DMS153 treated with DMSO at 0.1 percent for 48 hours (cell line): ENCODE data around the gene TIMP1.
A peak's percentile ranks its signal among the peaks of the same experiment; 100 is the strongest.
"Not testable (repeated sequence)": the region's sequence is repeated elsewhere in the genome, so short reads cannot be mapped to it uniquely, and the experiment has no call there.

Experiments
- DNase-seq: peaks from one replicate; lab custom pipeline; 2025; ENCODE audit not compliant: unreplicated experiment; lab: John Stamatoyannopoulos, UW

TIMP1 gene

DNA sequence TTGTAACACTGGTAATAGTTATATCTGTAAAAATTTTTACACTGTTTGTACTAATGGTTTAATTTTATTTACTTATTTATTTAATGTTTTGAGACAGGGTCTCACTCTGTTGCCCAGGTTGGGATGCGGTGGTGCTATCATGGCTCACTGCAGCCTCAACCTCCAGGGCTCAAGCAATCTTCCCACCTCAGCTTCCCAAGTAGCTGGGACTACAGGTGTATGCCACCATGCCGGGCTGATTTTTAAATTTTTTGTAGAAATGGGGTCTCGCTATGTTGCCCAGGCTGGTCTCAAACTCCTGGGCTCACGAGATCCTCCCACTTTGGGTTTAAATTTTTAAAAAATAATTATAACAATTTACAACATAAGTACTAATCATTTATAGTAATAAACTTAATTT, 20.9 kb downstream of the TIMP1 start:
- not testable (repeated sequence) for DNase-seq

DNA sequence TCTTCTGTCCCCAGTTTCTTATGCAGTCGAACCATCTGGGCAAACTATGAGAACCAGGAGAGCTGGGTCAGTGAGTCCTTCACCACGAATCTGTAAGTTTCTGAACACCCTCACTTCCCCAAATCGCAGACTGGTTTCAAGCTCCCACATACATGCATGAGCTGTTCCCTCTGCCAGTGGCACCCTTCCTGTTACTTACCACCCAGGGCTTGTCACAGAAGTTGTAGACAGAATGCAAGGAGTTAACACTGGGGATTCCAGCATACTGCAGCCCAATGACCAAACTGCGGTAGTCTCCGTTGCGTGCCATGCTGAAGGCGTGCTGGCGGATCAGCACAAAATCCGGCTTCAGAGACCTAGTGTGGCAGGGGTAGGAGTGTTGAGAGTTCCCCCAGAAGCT, 22.8 kb downstream of the TIMP1 start:
- no peak for DNase-seq

DNA sequence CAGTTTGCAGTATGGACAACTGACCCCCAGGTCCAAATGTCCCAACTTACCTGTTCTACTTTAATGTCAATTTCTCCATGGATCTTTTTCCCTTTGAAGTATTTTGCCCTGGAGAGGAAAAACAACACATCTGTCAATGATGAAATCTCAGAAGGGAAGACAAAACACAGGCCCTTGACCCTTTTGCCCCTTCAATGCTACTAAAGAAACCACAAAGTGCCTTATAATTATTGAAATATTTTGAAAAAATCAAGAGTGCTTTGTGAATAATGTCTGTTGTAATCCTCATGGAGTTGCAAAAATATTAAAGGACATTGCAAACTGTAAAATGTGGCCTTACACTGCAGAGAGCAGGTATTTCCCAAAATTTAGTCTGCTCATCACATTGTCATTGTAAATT, 24.9 kb downstream of the TIMP1 start:
- no peak for DNase-seq

DNA sequence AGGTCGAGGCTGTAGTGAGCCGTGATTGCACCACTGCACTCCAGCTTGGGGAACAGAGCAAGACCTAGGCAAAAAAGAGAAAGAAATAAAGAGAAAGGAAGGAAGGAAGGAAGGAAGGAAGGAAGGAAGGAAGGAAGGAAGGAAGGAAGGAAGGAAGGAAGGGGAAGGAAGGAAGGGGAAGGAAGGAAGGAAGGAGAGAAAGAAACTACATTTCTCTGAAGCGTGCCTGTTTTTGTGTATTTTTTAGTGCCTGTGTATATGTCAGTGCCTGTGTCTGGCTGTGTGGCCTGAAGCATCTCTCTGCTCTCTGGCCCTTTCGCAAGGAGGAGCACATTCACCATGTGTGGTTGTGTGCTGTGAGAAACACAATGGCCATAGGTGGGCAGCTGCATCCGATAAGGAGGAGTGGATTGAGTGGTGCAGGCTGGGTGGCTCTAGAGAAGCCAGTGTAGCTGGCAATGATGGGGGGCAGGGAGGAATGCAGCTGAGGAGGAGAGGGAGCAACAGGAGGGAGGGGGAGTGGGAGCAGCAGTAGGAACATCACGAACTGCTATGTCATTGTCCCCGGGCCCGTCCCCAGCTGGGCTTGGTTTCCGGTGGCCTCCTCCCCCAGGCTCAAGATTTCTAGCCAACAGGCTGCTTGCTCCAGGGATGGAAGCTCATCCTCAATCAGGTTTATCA, 26.0 kb downstream of the TIMP1 start:
- DNase-seq: no peak

DNA sequence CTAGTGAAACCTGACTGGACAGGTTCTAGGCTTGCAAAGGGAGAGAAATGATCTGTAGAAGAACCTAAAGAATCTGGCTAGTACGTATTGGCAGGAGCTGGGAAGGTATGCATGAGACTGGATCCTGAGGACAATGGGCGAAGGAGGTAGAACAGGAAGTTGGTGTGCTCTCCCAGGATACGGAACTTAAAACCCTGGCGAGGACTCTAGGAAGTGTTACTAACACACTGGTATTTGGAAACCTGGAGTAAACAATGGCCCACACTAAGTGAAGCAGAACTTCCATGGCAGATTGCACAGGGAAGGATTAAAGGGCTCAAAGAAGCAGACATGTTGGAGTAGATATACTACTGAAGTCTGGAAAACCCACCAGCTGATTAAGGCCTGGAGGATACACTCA, 28.3 kb downstream of the TIMP1 start:
- DNase-seq: no peak

DNA sequence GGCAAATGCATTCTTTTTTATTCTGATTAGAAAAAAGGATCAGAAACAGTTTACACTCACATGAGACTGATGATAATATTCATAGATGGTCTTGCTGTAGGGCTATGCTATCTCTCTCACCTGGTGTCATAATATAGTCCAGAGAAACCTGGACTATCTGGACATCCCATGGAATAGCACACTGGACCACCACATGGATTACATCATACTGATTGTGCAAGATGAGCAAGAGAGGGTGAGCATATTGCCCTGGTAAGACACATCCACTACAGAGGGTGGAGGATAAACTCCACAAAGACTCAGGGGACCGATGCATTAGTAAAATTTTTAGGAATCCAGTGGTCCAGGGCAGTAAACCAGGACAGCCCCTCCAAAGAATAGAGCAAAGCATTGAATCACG, 29.3 kb downstream of the TIMP1 start:
- DNase-seq: no peak

DNA sequence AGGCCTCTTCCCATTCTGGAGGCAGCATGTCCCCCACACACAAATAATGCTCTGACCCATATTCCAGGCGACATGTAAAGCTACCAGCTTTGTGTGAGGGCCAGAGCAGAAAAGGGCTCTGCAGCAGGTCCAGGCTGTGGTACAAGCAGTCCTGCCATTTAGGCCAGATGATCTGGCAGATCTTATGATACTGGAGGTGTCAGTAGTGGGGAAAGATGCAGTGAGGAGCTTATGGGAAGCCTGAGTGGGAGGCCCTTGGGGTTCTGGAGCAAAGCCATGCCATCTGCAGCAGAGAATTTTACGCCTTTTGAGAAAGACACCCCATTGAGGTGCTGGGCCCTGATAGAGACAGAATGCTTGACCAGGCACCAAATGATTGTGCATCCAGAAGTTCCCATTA, 29.7 kb downstream of the TIMP1 start:
- no peak for DNase-seq

DNA sequence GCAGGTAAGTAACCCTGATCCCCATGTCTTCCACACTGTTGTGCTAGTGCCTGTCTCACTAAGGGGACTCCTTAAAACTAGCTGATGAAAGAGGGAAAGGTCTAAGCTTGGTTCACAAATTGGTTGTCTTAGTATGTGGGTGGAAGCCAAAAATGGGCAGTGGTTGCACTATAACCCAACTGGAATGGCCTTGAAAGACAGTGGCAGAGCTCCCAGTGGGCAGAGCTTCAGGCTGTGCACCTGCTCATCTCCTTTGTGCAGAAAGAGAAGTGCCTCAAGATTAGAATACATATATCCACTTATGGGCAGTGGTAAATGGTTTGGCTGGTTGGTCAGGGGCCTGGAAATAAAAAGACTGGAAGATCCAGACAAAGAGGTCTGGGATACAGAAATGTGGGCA, 30.2 kb downstream of the TIMP1 start:
- no peak for DNase-seq

DNA sequence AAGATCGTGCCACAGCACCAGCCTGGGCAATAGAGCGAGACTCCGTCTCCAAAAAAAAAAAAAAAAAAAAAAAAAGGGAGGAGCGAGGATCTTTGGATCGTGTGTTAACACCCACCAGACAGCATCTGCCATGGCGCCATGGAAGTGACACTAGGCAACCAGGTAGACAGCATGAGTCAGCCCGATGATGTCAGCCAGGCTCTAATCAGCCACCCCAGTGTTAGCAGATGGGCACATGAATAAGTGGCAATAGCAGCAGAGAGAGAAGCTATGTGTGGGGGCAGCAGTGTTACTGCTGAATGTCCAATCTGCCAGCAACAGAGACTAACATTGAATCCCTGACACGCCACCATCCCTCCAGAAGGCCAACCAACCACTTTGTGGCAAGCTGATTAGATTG, 30.8 kb downstream of the TIMP1 start:
- DNase-seq: no peak

DNA sequence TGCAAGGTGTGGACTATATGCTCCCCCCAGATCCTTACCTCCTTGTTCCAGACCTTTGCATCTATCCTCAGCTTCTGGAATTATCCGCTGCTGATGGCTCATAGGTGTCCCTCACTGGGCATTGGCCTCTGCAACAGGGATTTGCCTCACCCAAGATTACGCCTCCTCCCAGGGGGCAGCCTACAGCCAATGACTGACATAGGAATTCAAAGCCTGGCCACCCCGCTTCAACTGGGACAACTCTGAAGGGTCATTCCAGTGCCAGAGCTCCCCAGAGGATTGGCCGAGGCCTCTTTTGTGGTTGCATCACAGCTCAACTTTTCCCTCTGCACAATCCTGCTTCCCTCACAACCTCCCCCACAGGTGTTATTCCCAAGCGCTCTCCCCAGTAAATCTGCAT, 32.4 kb downstream of the TIMP1 start:
- no peak for DNase-seq

DNA sequence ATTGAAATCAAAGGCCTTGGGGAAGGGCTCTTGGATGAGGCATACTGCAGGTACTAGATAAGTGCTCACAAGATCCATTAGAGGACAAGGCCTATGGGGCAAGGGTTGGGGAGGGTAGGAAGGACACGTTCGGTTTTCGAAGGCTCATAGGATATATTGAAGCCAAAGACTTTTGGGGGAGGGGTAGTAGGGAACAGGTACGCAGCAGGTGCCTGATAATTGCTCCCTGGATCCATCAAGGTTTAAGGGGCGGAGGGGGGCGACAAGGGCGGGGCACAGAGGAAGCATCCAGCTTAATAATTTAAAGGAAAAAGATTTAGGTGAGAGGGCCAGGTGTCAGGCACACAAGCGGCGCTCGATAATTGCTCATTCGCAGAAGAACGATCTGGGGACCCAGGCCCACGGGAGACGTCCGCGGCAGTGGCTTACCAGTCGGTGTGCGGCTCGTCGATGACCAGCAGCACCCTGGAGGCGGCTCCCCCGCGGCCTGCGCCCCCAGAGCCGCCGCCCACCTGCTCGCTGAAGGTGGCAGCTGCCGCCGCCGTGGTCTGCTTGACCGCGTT, 36.8 kb downstream of the TIMP1 start:
- no peak for DNase-seq

DNA sequence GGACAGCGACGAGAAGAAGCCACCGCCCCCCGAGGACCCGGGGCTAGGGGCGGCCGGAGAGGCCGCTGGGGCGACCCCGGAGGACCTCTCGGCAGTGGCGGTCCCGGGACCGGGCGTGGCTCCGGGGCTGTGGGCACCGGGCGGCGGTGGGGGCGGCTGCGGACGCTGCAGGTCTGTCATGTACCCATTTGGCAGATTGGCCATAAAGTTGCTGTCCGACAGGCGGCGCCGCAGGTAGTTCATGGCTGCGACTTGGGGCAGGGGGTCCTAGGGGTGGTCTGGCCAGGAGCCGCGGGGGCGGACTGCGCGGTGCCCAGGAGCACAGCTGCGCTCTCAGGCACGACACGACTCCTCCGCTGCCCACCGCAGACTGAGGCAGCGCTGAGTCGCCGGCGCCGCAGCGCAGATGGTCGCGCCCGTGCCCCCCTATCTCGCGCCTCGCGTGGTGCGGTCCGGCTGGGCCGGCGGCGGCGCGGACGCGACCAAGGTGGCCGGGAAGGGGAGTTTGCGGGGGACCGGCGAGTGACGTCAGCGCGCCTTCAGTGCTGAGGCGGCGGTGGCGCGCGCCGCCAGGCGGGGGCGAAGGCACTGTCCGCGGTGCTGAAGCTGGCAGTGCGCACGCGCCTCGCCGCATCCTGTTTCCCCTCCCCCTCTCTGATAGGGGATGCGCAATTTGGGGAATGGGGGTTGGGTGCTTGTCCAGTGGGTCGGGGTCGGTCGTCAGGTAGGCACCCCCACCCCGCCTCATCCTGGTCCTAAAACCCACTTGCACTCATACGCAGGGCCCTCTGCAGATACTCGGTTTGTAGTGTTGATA, 37.5 kb downstream of the TIMP1 start, which contains the start of gene SYN1:
Gene SYN1 (minus strand): TSS at position 372 of the 817 bp plus-strand sequence. CDS start 129 bp downstream, at position 243.
- peak; percentile 61 for DNase-seq

DNA sequence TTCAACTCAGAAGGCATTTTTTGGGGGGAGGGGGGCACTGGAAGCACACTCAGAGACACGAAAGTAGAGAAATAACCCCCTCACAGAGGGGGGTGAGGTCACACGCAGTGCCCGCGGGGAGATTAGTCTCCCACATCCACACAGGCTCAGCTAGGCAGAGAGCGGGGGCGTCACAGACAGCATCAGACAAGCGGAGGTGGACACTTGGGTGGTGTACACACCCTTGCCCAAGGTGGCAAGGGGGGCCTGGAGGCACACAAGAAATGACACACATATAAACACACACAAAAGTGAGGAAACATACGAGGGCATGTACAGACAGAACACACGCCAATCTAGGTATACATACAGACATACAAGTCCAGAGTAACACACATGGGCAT, 38.1 kb downstream of the TIMP1 start:
- DNase-seq: no peak

DNA sequence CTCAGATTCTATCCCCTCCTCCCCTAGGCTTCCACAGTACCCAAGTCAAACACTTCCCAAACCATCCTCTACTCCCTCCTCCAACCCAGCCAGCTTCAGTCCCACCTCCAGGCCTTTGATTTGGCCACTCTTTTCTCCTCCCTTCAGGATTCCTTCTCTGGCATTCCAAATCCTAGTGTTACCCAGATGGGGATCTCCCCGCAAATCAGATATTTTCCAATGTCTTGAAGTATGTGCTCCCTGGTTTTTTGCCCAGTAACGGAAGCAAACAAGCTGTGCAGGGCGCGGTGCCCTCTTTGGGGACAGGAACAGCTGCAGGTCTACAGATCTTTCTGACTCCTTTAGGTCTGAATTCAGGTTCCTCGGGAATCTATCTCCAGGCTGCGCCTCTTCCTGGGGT, 39.6 kb downstream of the TIMP1 start:
- DNase-seq: no peak

DNA sequence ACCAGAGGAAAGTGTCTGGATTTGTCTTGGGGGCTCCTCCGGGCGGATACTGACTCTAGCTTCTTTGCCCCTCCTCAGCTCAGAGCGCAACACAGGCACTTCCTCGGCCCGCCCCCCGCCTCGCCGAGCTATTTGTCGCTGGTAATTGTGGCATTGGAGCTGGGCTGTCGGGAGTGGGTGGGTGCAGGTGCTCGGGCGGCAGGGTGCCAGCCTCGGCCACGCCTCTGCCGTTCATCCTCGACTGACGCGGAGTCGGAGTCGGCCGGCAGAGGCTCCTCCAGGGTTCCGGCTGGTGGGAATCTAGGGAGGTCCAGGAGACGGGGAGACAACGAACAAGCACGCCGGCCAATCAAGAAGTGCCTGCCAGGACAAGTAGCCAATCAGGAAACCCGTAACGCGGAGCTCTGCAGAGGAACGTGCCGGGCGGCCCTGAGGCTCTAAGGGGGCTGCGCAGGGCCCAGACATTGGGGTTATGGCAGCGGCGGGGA, 41.3 kb downstream of the TIMP1 start:
- DNase-seq: peak; percentile 46

DNA sequence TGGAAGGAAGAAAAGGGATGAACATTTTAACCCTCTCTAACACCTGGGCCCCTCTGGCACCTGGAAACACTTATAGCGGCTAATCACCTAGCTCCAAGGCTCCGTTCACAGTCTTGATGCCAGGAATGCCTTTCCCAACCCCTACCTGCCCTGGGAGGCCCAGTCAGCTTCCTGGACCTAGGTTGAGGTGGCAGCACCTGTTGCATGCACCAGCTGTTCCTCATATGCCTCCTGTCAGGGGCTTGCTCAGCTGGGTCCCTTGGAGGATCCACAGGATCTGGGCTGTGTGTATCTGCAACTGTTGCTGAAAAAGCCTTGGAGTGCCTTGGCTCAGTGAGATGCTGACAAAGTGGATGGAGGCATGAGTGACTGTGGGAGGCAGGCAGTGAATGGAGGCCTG, 43.1 kb downstream of the TIMP1 start:
- DNase-seq: no peak

DNA sequence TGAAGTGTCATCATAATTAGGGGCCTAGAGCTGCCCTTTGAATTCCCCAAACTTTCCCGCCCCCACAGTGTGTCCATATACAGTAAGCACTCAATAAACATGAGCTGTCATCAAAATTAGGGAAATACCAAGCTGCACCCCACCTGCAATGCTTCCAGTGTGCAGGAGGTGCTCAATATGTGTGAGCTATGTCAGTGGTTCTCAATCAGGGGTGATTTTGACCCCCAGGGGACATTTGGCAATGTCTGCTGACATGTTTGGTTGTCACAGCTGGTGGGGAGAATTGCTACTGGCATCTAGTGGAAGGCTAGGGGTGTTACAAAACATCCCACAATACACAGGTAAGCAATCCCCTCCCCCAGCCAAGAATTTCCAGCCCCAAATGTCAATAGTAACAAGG, 46.7 kb downstream of the TIMP1 start:
- no peak for DNase-seq

DNA sequence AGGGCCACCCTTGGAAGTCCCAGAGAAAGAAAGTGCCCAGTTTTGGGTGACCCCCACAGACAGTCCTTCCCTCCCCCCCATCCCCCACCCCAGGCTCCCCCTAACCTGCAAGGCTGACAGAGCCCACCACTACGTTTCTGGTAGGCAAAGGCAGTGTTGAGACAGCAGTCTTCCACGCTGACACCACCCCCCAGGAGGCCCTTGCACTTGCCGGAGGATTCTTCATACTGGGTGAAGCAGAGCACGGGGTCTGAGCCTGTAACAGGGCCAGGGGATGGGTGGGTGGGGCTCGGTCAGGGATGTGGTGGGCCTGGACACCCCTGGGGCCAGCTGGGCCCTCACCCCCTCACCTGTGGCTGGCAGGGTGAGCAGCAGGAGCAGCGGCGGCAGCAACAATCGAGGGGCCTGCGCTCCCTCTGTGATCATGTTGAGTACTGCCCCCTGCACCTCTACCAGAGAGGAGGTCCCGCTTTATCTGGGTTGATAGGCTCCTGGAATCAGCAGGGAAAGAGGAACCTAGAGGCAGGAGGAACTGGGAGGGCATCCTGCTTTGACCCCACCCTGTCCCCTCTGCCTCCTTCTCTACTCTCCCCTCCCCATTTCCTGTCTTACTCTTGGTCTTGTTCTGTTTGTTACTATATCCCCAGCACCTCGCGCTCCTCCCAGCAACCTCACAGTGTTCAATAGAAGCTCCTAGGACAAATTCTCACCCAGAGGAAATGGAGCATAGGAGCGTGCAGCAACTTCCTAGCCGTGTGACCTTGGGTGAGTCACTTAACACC, 47.4 kb downstream of the TIMP1 start, which contains the start of gene CFP:
Gene CFP (minus strand): TSS at position 512 of the 782 bp plus-strand sequence. CDS start 86 bp downstream, at position 426.
- no peak for DNase-seq

DNA sequence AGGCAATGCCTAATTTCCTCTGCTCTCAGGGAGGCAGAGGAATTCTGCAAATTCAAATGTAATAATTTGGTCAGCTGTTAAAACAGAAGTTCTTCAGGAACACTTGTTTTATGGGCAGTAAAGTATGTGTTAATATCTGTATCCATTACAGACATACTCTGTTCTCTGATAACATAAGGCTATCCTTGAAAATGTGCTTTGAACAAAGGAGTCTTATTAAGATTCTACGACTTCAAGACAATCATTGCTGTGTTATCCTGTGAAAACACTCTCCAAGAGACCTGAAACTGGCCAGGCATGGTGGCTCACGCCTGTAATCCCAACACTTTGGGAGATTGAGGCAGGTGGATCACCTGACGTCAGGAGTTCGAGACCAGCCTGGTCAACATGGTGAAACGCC, 49.4 kb downstream of the TIMP1 start:
- DNase-seq: no peak

DNA sequence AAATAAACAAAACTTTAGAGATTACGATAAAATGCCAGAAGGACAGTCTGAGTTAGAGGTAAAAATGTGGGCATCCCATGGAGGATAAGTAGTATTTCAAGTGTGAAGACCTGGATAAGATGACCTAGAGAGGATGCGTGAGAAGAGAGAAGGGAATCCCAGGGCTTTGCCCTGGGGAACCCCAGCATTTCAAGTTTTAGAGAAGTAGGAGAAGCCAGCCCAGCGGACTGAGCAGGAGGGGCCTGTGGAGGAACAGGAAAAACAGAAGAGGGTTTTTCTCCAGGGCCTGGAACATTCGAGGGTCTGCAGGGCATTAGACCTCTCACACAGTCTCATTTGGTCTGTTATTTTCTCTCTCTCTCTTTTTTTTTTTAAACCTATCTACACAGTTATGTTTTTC, 50.4 kb downstream of the TIMP1 start:
- DNase-seq: no peak
